Measurements from ENCODE around the gene NOL9. TPM values are rescaled to one million over a fixed set of nuclear protein-coding genes. Genes with fewer than 3 reads are reported as not detected.

Gene NOL9
- total and polyA plus RNA-seq, 9 of the 15 experiments (the other 6 are each of a cell fraction or from before 2014, with no cell fraction given): 5.6 to 76.5 (median 47.3) TPM

GRCh38 chr1:6554907-6555778, 830 bp upstream of the NOL9 start, which contains the start of gene TAS1R1:
Gene TAS1R1 (plus strand): TSS chr1:6555307. CDS start chr1:6555374, 67 bp downstream.
- FAIRE-seq: no peak
- BruUV-seq (replicated peaks): TSS peak; percentile 82
- POLR2A ChIA-PET: interaction anchor here (0.7 to 1.5 kb wide), 15 partner anchors 12 to 163 kb away, joined by 3 to 9 read pairs (median 4); partner anchors contain the start of genes ACOT7 and ZBTB48
- TF ChIP-seq ELF1 (tag; IDR thresholded peaks at IDR 0.05): 0 out of 2 replicates have a peak, but pooled peaks have one; percentile 3
- 0 out of 2 replicates have a peak, but pooled peaks have one; percentile 54 for TF ChIP-seq ZBTB49 (CRISPR knock-in tag; IDR thresholded peaks at IDR 0.05; ENCODE audit: borderline replicate concordance)
- TF ChIP-seq ZNF780A (CRISPR knock-in tag; IDR thresholded peaks at IDR 0.05): no peak
- 0 out of 2 replicates have a peak, but pooled peaks have one; percentile 49 for TF ChIP-seq ZC3H4 (CRISPR knock-in tag; IDR thresholded peaks at IDR 0.05; ENCODE audit: borderline replicate concordance)
- TF ChIP-seq TOE1 (IDR thresholded peaks at IDR 0.05; ENCODE audit: borderline replicate concordance): no peak
- TF ChIP-seq TOE1 (CRISPR knock-in tag; IDR thresholded peaks at IDR 0.05; ENCODE audit: borderline replicate concordance, low read depth): 0 out of 2 replicates have a peak, but pooled peaks have one; percentile 22
- peak; percentile 10 for TF ChIP-seq WHSC1 (IDR thresholded peaks at IDR 0.05; ENCODE audit: low read length)
- no peak for TF ChIP-seq MYC (IDR thresholded peaks at IDR 0.05; ENCODE audit: low read depth, low read length)
- 0 out of 2 replicates have a peak, but pooled peaks have one; percentile 29 for TF ChIP-seq MYC (CRISPR knock-in tag; IDR thresholded peaks at IDR 0.05; ENCODE audit: borderline replicate concordance, low read depth)
- no peak for TF ChIP-seq NKRF (IDR thresholded peaks at IDR 0.05; ENCODE audit: borderline replicate concordance)
- TF ChIP-seq ZBTB1 (CRISPR knock-in tag; IDR thresholded peaks at IDR 0.05; ENCODE audit: borderline replicate concordance, low read depth): 0 out of 2 replicates have a peak, but pooled peaks have one; percentile 39

More at GRCh38 chr1:6554907-6555778, 830 bp upstream of the NOL9 start, which contains the start of gene TAS1R1:
- 69% methylated on average over 19 of the region's 19 CpGs for WGBS (ENCODE audit: insufficient coverage, low coverage, missing lambda C conversion rate)
- H3K27me3 ChIP-seq (ENCODE audit: control insufficient read depth in 2 of 2, insufficient read depth in 2 of 2, low read length in 2 of 2): no peaks in the 10 kb centered on the region
- CTCF ChIA-PET (ENCODE audit: low intra/inter-chr PET ratio): interaction anchor here (0.6 kb wide), 2 partner anchors 68 to 86 kb away, joined by 3 read pairs; no protein-coding TSS in a partner anchor
- peak within 1 kb of the TSS; percentile 94 to 97 for H3K9ac ChIP-seq (ENCODE audit: insufficient read depth in 1 of 2, low read depth in 2 of 2, low read length in 2 of 2)
- DNase-seq (ENCODE audit: extremely low read depth in 1 of 4, low spot score in 3 of 4) (no peak), ATAC-seq (0 out of 3 replicates have a peak, but pooled peaks have one; percentile 3)
- no peaks in the 10 kb centered on the region; the same call in 1 of the 2 replicates for H4K20me1 ChIP-seq (replicated peaks; ENCODE audit: control insufficient read depth, insufficient read depth, low read length)
- peak within 1 kb of the TSS; percentile 89 for H3K4me2 ChIP-seq (ENCODE audit: insufficient read depth, low read length)
- H3K9me3 ChIP-seq (replicated peaks; ENCODE audit: control insufficient read depth, insufficient read depth, low read depth, low read length): no peaks in the 10 kb centered on the region
- peak within 1 kb of the TSS; percentile 85 for H3K27ac ChIP-seq (ENCODE audit: extremely low read depth, low read depth, low read length)
- H2AFZ ChIP-seq (ENCODE audit: low read depth, low read length): peak within 1 kb of the TSS; percentile 94
- intact Hi-C loops (cut with micrococcal nuclease): loop anchor here (1.0 to 2.0 kb wide), 4 partner anchors 24 to 79 kb away; partner anchors contain the start of gene ZBTB48
- H3K9me1 ChIP-seq (ENCODE audit: control insufficient read depth, insufficient read depth, low read length): no peaks in the 10 kb centered on the region
- peaks cover 22% of the 10 kb centered on the region for H3K36me3 ChIP-seq (ENCODE audit: control insufficient read depth, insufficient read depth, low read length)
- peaks cover 14 to 24% of the 10 kb centered on the region in 2 experiments; a peak in 4 of 5 replicates for H3K4me1 ChIP-seq (replicated peaks in 1 of 2; ENCODE audit: control insufficient read depth in 2 of 2, insufficient read depth in 2 of 2, low read length in 2 of 2)
- peaks cover 35% of the 10 kb centered on the region for H3K79me2 ChIP-seq (ENCODE audit: control insufficient read depth, insufficient read depth, low read length)
- in situ Hi-C loops (cut with MboI): loop anchor here (5.0 kb wide), 1 partner anchor 163 kb away; the partner anchor contains the start of gene ACOT7
- peak within 1 kb of the TSS; percentile 99 for H3K4me3 ChIP-seq
